MM.1S (cell line): ENCODE data around the gene MYBPC3.
A peak's percentile ranks its signal among the peaks of the same experiment; 100 is the strongest.

Experiments
- DNase-seq: peaks from one replicate; pipeline ENCODE4 v3.0.0-alpha.2; 2015
- H2AFZ ChIP-seq: fragments of 300-600 bp; sonication (generic); 2 replicates; pipeline ENCODE4 v1.6.0; 2016; ENCODE audit warnings: antibody characterized with exemption, low read length
- H3F3A ChIP-seq: fragments of 300-600 bp; sonication (generic); 2 replicates; pipeline ENCODE4 v1.6.1; 2016; ENCODE audit warnings: mild to moderate bottlenecking, antibody characterized with exemption, low read length, moderate library complexity, mixed read lengths; ENCODE audit not compliant: insufficient read depth
- H3K27ac ChIP-seq: fragments of 300-600 bp; sonication (generic); 2 replicates; pipeline ENCODE4 v1.5.1; 2016; ENCODE audit warnings: mild to moderate bottlenecking, low read length
- H3K27me3 ChIP-seq: fragments of 300-600 bp; sonication (generic); replicated peaks from 2 replicates; pipeline ENCODE4 v1.6.0; 2016; ENCODE audit warnings: low read length; ENCODE audit not compliant: insufficient read depth
- H3K36me3 ChIP-seq: fragments of 300-600 bp; sonication (generic); replicated peaks from 2 replicates; pipeline ENCODE4 v1.6.1; 2016; ENCODE audit warnings: mild to moderate bottlenecking, low read length, mixed read lengths; ENCODE audit not compliant: insufficient read depth
- H3K4me1 ChIP-seq: fragments of 300-600 bp; sonication (generic); 2 replicates; pipeline ENCODE4 v1.6.1; 2016; ENCODE audit warnings: low read length, mixed read lengths
- H3K4me2 ChIP-seq: fragments of 300-600 bp; sonication (generic); 2 replicates; pipeline ENCODE4 v1.6.0; 2016; ENCODE audit warnings: low read depth, low read length
- H3K4me3 ChIP-seq: fragments of 300-600 bp; sonication (generic); 2 replicates; pipeline ENCODE4 v1.5.1; 2016; ENCODE audit warnings: low read length, mixed read lengths
- H3K79me2 ChIP-seq: fragments of 300-600 bp; sonication (generic); 2 replicates; pipeline ENCODE4 v1.6.1; 2016; ENCODE audit warnings: mixed run types, low read length, mixed read lengths
- H3K9ac ChIP-seq: fragments of 300-600 bp; sonication (generic); 2 replicates; pipeline ENCODE4 v1.6.1; 2016; ENCODE audit warnings: low read length, mixed read lengths
- H3K9me2 ChIP-seq: fragments of 300-600 bp; sonication (generic); replicated peaks from 2 replicates; pipeline ENCODE4 v1.6.1; 2016; ENCODE audit warnings: mild to moderate bottlenecking, low read length, mixed read lengths; ENCODE audit not compliant: insufficient read depth
- H3K9me3 ChIP-seq: fragments of 300-600 bp; sonication (generic); replicated peaks from 2 replicates; pipeline ENCODE4 v1.6.1; 2016; ENCODE audit warnings: mild to moderate bottlenecking, low read length, mixed read lengths; ENCODE audit not compliant: insufficient read depth
- H4K20me1 ChIP-seq: fragments of 300-600 bp; sonication (generic); 2 replicates; pipeline ENCODE4 v1.6.1; 2016; ENCODE audit warnings: mild to moderate bottlenecking, low read length, moderate library complexity, mixed read lengths; ENCODE audit not compliant: insufficient read depth
- CTCF ChIP-seq: fragments of 300-600 bp; sonication (generic); IDR thresholded peaks from 2 replicates; pipeline ENCODE4 v1.5.1; 2016; ENCODE audit warnings: antibody characterized with exemption, low read length, mixed read lengths
- EZH2 ChIP-seq: fragments of 300-600 bp; sonication (generic); optimal IDR thresholded peaks from 2 replicates; pipeline ENCODE3; 2017; ENCODE audit warnings: low read depth, mild to moderate bottlenecking, antibody characterized with exemption, low read length, mixed read lengths
- EZH2phosphoT487 ChIP-seq: fragments of 300-600 bp; sonication (generic); IDR thresholded peaks from 2 replicates; pipeline ENCODE4 v1.6.1; 2018; ENCODE audit warnings: antibody characterized with exemption, low read length

MYBPC3 gene

GRCh38 chr11:47395223-47396048 is 42.9 kb upstream of the MYBPC3 start:
- TF ChIP-seq CTCF (no peak), EZH2phosphoT487 (no peak), EZH2 (no peak)

GRCh38 chr11:47394322-47395222 is 42.1 kb upstream of the MYBPC3 start:
- peak overlapping the region; percentile 56; the same call in 1 of the 2 replicates for H3K4me2 ChIP-seq
- peak overlapping the region; percentile 59; the same call in 1 of the 2 replicates for H3K27ac ChIP-seq
- no peaks in the 10 kb centered on the region for H3K79me2 ChIP-seq
- H3K9me2 ChIP-seq = no peaks in the 10 kb centered on the region
- no peaks in the 10 kb centered on the region for H3K9me3 ChIP-seq
- no peak for TF ChIP-seq CTCF
- no peak for TF ChIP-seq EZH2
- TF ChIP-seq EZH2phosphoT487 = no peak
- H3F3A ChIP-seq = no peaks in the 10 kb centered on the region
- peak; percentile 43 for DNase-seq
- H2AFZ ChIP-seq = peak overlapping the region; percentile 86
- H3K27me3 ChIP-seq = no peaks in the 10 kb centered on the region
- peak overlapping the region; percentile 29; the same call in 1 of the 2 replicates for H3K4me3 ChIP-seq
- H4K20me1 ChIP-seq = no peaks in the 10 kb centered on the region
- H3K36me3 ChIP-seq = no peaks in the 10 kb centered on the region
- H3K9ac ChIP-seq = peak overlapping the region; percentile 63
- H3K4me1 ChIP-seq = peaks cover 31% of the 10 kb centered on the region

More at GRCh38 chr11:47395223-47396048, 42.9 kb upstream of the MYBPC3 start:
- Histone ChIP-seq H2AFZ (peak overlapping the region; percentile 86), H3K27ac (peak overlapping the region; percentile 59; the same call in 1 of the 2 replicates), H3K4me1 (peaks cover 33% of the 10 kb centered on the region), H3K9ac (peak overlapping the region; percentile 63), H3K36me3 (no peaks in the 10 kb centered on the region), H3K4me3 (peak overlapping the region; percentile 29; the same call in 1 of the 2 replicates), H3K79me2 (no peaks in the 10 kb centered on the region), H3F3A (no peaks in the 10 kb centered on the region), H3K9me3 (no peaks in the 10 kb centered on the region), H3K27me3 (no peaks in the 10 kb centered on the region), H4K20me1 (no peaks in the 10 kb centered on the region), H3K9me2 (no peaks in the 10 kb centered on the region), H3K4me2 (peak overlapping the region; percentile 56; the same call in 1 of the 2 replicates)
- DNase-seq = no peak

- H3F3A ChIP-seq = no peaks in the 10 kb centered on the region
- no peaks in the 10 kb centered on the region for H4K20me1 ChIP-seq
- no peak for TF ChIP-seq CTCF
- TF ChIP-seq EZH2phosphoT487 = no peak
- TF ChIP-seq EZH2 = no peak
- no peak overlapping the region for H3K27ac ChIP-seq
- H3K9me3 ChIP-seq = no peaks in the 10 kb centered on the region
- peak overlapping the region; percentile 56; the same call in 1 of the 2 replicates for H3K4me2 ChIP-seq
- H3K9ac ChIP-seq = no peak overlapping the region
- no peaks in the 10 kb centered on the region for H3K9me2 ChIP-seq
- DNase-seq = no peak
- H3K27me3 ChIP-seq = no peaks in the 10 kb centered on the region
- H3K4me3 ChIP-seq = no peak overlapping the region
- no peaks in the 10 kb centered on the region for H3K36me3 ChIP-seq
- peak overlapping the region; percentile 86 for H2AFZ ChIP-seq
- no peaks in the 10 kb centered on the region for H3K79me2 ChIP-seq
- H3K4me1 ChIP-seq = peaks cover 31% of the 10 kb centered on the region
These were observed 41.5 kb upstream of the MYBPC3 start for GRCh38 chr11:47394050-47394321.
